SK-N-DZ (cell line): ENCODE measurements around the gene MAP2K1.
"Not testable (repeated sequence)": the region's sequence is repeated elsewhere in the genome, so short reads cannot be mapped to it uniquely, and the experiment has no call there.

Source experiments
- DNase-seq: peaks from one replicate; pipeline ENCODE4 v3.0.0-alpha.2; 2015; ENCODE audit warnings: low spot score

Gene MAP2K1

GRCh38 chr15:66393037-66393436, 6.3 kb downstream of the MAP2K1 start:
- DNase-seq = not testable (repeated sequence)

GRCh38 chr15:66394472-66394871, 7.8 kb downstream of the MAP2K1 start:
- no peak for DNase-seq

GRCh38 chr15:66394915-66395314, 8.2 kb downstream of the MAP2K1 start:
- no peak for DNase-seq

- DNase-seq = peak; percentile 29
These were observed 12.6 kb downstream of the MAP2K1 start for GRCh38 chr15:66399276-66399675.

- no peak for DNase-seq
These were observed 13.7 kb downstream of the MAP2K1 start for GRCh38 chr15:66400351-66400774.

GRCh38 chr15:66401130-66402021, 14.7 kb downstream of the MAP2K1 start:
- DNase-seq = no peak

GRCh38 chr15:66402761-66403284, 16.1 kb downstream of the MAP2K1 start:
- no peak for DNase-seq

GRCh38 chr15:66403323-66403722, 16.6 kb downstream of the MAP2K1 start:
- DNase-seq = no peak

- DNase-seq = no peak
These were observed 17.4 kb downstream of the MAP2K1 start for GRCh38 chr15:66404122-66404521.

- no peak for DNase-seq
These were observed 17.8 kb downstream of the MAP2K1 start for GRCh38 chr15:66404532-66404931.

- no peak for DNase-seq
These were observed 18.3 kb downstream of the MAP2K1 start for GRCh38 chr15:66405007-66405406.

- no peak for DNase-seq
These were observed 18.9 kb downstream of the MAP2K1 start for GRCh38 chr15:66405615-66406014.

GRCh38 chr15:66408254-66408653, 21.5 kb downstream of the MAP2K1 start:
- no peak for DNase-seq

GRCh38 chr15:66408675-66409282, 22.1 kb downstream of the MAP2K1 start:
- no peak for DNase-seq

GRCh38 chr15:66409565-66410108, 22.9 kb downstream of the MAP2K1 start:
- no peak for DNase-seq

- DNase-seq = no peak
These were observed 24.5 kb downstream of the MAP2K1 start for GRCh38 chr15:66411190-66411589.

- no peak for DNase-seq
These were observed 25.5 kb downstream of the MAP2K1 start for GRCh38 chr15:66412220-66412619.

GRCh38 chr15:66413579-66413978, 26.9 kb downstream of the MAP2K1 start:
- no peak for DNase-seq

- no peak for DNase-seq
These were observed 28.6 kb downstream of the MAP2K1 start for GRCh38 chr15:66415360-66415759.

GRCh38 chr15:66417736-66418135, 31.0 kb downstream of the MAP2K1 start:
- no peak for DNase-seq

- no peak for DNase-seq
These were observed 32.8 kb downstream of the MAP2K1 start for GRCh38 chr15:66419471-66419870.

- no peak for DNase-seq
These were observed 35.6 kb downstream of the MAP2K1 start for GRCh38 chr15:66422347-66422746.
